Muscle of back (tissue), 11 donors: ENCODE results near the gene RTCA. TPM values are rescaled to one million over a fixed set of nuclear protein-coding genes. Genes with fewer than 3 reads are reported as not detected.
A peak's percentile ranks its signal among the peaks of the same experiment; 100 is the strongest.
"Not testable (repeated sequence)": the region's sequence is repeated elsewhere in the genome, so short reads cannot be mapped to it uniquely, and the experiment has no call there.

Experiments used
- DNase-seq, 3 donors: peaks; one replicate each; pipeline versions ENCODE4 v3.0.0 to v3.0.0-alpha.2; 2013
- polyA plus RNA-seq, 10 donors: library from polyadenylated mRNA; unstranded; fragments of 120-200 nt; gene quantifications; one replicate each; pipeline ENCODE4 v1.2.1, GENCODE V29; 2013; ENCODE audit not compliant: insufficient read length in 10 of 10

RTCA gene
- polyA plus RNA-seq, 10 donors, result 27.5 to 37.8 (median 30.5) TPM

GRCh38 chr1:100305954-100306353, 39.9 kb downstream of the RTCA start:
- no peak for DNase-seq

GRCh38 chr1:100306735-100307313, 40.8 kb downstream of the RTCA start:
- no peak for DNase-seq

- DNase-seq, result no peak
Observed at GRCh38 chr1:100308777-100309176, 42.8 kb downstream of the RTCA start.

GRCh38 chr1:100309863-100310262, 43.8 kb downstream of the RTCA start:
- no peak for DNase-seq

- DNase-seq, result no peak
Observed at GRCh38 chr1:100313382-100313781, 47.4 kb downstream of the RTCA start.

- DNase-seq, result no peak
Observed at GRCh38 chr1:100316622-100317021, 50.6 kb downstream of the RTCA start.

- no peak for DNase-seq
Observed at GRCh38 chr1:100320311-100321099, 54.5 kb downstream of the RTCA start.

- DNase-seq, result no peak
Observed at GRCh38 chr1:100321100-100321493, 55.1 kb downstream of the RTCA start.

- no peak for DNase-seq
Observed at GRCh38 chr1:100321506-100321905, 55.5 kb downstream of the RTCA start.

- DNase-seq, result peak; percentile 25 to 56 (median 27)
Observed at GRCh38 chr1:100322436-100323211, 56.6 kb downstream of the RTCA start.

- peak; percentile 14 to 51 (median 16) for DNase-seq
Observed at GRCh38 chr1:100323419-100324106, 57.5 kb downstream of the RTCA start.

GRCh38 chr1:100325415-100326324, 59.7 kb downstream of the RTCA start:
- no peak for DNase-seq

- not testable (repeated sequence) for DNase-seq
Observed at GRCh38 chr1:100326325-100326670, 60.3 kb downstream of the RTCA start.

- DNase-seq, result no peak
Observed at GRCh38 chr1:100328133-100328532, 62.1 kb downstream of the RTCA start.

- DNase-seq, result peak in 1 of 3 donors; percentile 29
Observed at GRCh38 chr1:100331146-100331545, 65.1 kb downstream of the RTCA start.

GRCh38 chr1:100332331-100332730, 66.3 kb downstream of the RTCA start:
- no peak for DNase-seq

- DNase-seq, result no peak
Observed at GRCh38 chr1:100335436-100335835, 69.4 kb downstream of the RTCA start.

- not testable (repeated sequence) for DNase-seq
Observed at GRCh38 chr1:100337878-100338277, 71.9 kb downstream of the RTCA start.

- not testable (repeated sequence) for DNase-seq
Observed at GRCh38 chr1:100339735-100340134, 73.7 kb downstream of the RTCA start.

- no peak for DNase-seq
Observed at GRCh38 chr1:100340494-100340893, 74.5 kb downstream of the RTCA start.

GRCh38 chr1:100342348-100342747, 76.3 kb downstream of the RTCA start:
- no peak for DNase-seq
